Middle frontal gyrus (tissue), 1 donor: ENCODE data around the gene HOMER3.
"Not testable (repeated sequence)": the region's sequence is repeated elsewhere in the genome, so short reads cannot be mapped to it uniquely, and the experiment has no call there.

Source experiments
- DNase-seq: peaks from one replicate; pipeline ENCODE4 v3.0.0-alpha.2; 2015; ENCODE audit warnings: low spot score; ENCODE audit errors: extremely low spot score

Gene HOMER3

GRCh38 chr19:18924684-18925213 lies 16.3 kb downstream of the HOMER3 start:
- DNase-seq = no peak

- no peak for DNase-seq
Measured at GRCh38 chr19:18922228-18922985, 18.6 kb downstream of the HOMER3 start.

- DNase-seq = no peak
Measured at GRCh38 chr19:18921593-18921992, 19.4 kb downstream of the HOMER3 start.

- DNase-seq = no peak
Measured at GRCh38 chr19:18920400-18920799, 20.6 kb downstream of the HOMER3 start.

- no peak for DNase-seq
Measured at GRCh38 chr19:18919900-18920214, 21.2 kb downstream of the HOMER3 start.

- DNase-seq = peak; percentile 99
Measured at GRCh38 chr19:18919086-18919899, 21.7 kb downstream of the HOMER3 start, which contains the start of the genes COPE and DDX49. TSS of gene COPE (minus strand) at chr19:18919387. CDS start at chr19:18919348, 39 bp downstream. TSS of gene DDX49 (plus strand) at chr19:18919715. CDS start at chr19:18919742, 27 bp downstream.

GRCh38 chr19:18917593-18917992 lies 23.4 kb downstream of the HOMER3 start:
- DNase-seq = not testable (repeated sequence)

- peak; percentile 39 for DNase-seq
Measured at GRCh38 chr19:18915639-18916038, 25.4 kb downstream of the HOMER3 start.

- no peak for DNase-seq
Measured at GRCh38 chr19:18913466-18913865, 27.6 kb downstream of the HOMER3 start.

GRCh38 chr19:18912933-18913332 lies 28.1 kb downstream of the HOMER3 start:
- no peak for DNase-seq

GRCh38 chr19:18910801-18911436 lies 30.1 kb downstream of the HOMER3 start:
- no peak for DNase-seq

- no peak for DNase-seq
Measured at GRCh38 chr19:18910010-18910409, 31.0 kb downstream of the HOMER3 start.

GRCh38 chr19:18908917-18909619 lies 31.9 kb downstream of the HOMER3 start:
- DNase-seq = no peak

- peak; percentile 40 for DNase-seq
Measured at GRCh38 chr19:18906605-18907519, 34.2 kb downstream of the HOMER3 start.

GRCh38 chr19:18905513-18906236 lies 35.3 kb downstream of the HOMER3 start:
- no peak for DNase-seq

GRCh38 chr19:18905058-18905456 lies 36.0 kb downstream of the HOMER3 start:
- DNase-seq = no peak

GRCh38 chr19:18904334-18905057 lies 36.5 kb downstream of the HOMER3 start:
- no peak for DNase-seq

- DNase-seq = no peak
Measured at GRCh38 chr19:18903156-18904037, 37.6 kb downstream of the HOMER3 start.
